ENCODE measurements around the gene PTCD1.
A peak's percentile ranks its signal among the peaks of the same experiment; 100 is the strongest.

GRCh38 chr7:99472561-99473314, 34.1 kb upstream of the PTCD1 start, which contains the start of gene ZNF789:
- TF ChIP-seq, protein P1, sequence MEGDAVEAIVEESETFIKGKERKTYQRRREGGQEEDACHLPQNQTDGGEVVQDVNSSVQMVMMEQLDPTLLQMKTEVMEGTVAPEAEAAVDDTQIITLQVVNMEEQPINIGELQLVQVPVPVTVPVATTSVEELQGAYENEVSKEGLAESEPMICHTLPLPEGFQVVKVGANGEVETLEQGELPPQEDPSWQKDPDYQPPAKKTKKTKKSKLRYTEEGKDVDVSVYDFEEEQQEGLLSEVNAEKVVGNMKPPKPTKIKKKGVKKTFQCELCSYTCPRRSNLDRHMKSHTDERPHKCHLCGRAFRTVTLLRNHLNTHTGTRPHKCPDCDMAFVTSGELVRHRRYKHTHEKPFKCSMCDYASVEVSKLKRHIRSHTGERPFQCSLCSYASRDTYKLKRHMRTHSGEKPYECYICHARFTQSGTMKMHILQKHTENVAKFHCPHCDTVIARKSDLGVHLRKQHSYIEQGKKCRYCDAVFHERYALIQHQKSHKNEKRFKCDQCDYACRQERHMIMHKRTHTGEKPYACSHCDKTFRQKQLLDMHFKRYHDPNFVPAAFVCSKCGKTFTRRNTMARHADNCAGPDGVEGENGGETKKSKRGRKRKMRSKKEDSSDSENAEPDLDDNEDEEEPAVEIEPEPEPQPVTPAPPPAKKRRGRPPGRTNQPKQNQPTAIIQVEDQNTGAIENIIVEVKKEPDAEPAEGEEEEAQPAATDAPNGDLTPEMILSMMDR (IDR thresholded peaks at IDR 0.05), result no peak
- TF ChIP-seq EZH2phosphoT487 (IDR thresholded peaks at IDR 0.05) (no peak), EZH2 (IDR thresholded peaks at IDR 0.05) (peak; percentile 33)
